Activated naive CD4-positive, alpha-beta T cell treated with anti-CD3 and anti-CD28 coated beads, Interleukin-2, amount 50 U/mL, for 24 hours (primary cell): ENCODE measurements around the gene AQP1.

ENCODE experiments used
- H3K27ac Mint-ChIP-seq: one replicate; pipeline ENCODE4 v1.8.0; 2021; ENCODE audit warnings: mild to moderate bottlenecking, mixed read lengths
- H3K27me3 Mint-ChIP-seq: one replicate; pipeline ENCODE4 v1.8.0; 2021; ENCODE audit warnings: mixed read lengths
- H3K36me3 Mint-ChIP-seq: one replicate; pipeline ENCODE4 v1.8.0; 2021; ENCODE audit warnings: mixed read lengths
- H3K4me1 Mint-ChIP-seq: one replicate; pipeline ENCODE4 v1.8.0; 2021; ENCODE audit warnings: mixed read lengths
- H3K4me3 Mint-ChIP-seq: one replicate; pipeline ENCODE4 v1.8.0; 2021; ENCODE audit warnings: mild to moderate bottlenecking, mixed read lengths
- H3K9me3 Mint-ChIP-seq: one replicate; pipeline ENCODE4 v1.8.0; 2021; ENCODE audit warnings: mixed read lengths

AQP1 gene

GRCh38 chr7:30963842-30964241, 52.2 kb downstream of the AQP1 start, which contains the start of gene GHRHR:
Gene GHRHR (plus strand): TSS chr7:30963953. CDS start chr7:30964069, 116 bp downstream.
- H3K9me3 Mint-ChIP-seq: no peaks in the 10 kb centered on the region
- H3K4me3 Mint-ChIP-seq: no peak within 1 kb of the TSS
- H3K27ac Mint-ChIP-seq: no peak within 1 kb of the TSS
- no peaks in the 10 kb centered on the region for H3K36me3 Mint-ChIP-seq
- H3K4me1 Mint-ChIP-seq: no peaks in the 10 kb centered on the region
- H3K27me3 Mint-ChIP-seq: peaks cover 3% of the 10 kb centered on the region

- no peaks in the 10 kb centered on the region for H3K36me3 Mint-ChIP-seq
- H3K4me1 Mint-ChIP-seq: no peaks in the 10 kb centered on the region
- H3K27me3 Mint-ChIP-seq: peaks cover 3% of the 10 kb centered on the region
- no peaks in the 10 kb centered on the region for H3K9me3 Mint-ChIP-seq
- no peak overlapping the region for H3K27ac Mint-ChIP-seq
- H3K4me3 Mint-ChIP-seq: no peak overlapping the region
These were observed 53.7 kb downstream of the AQP1 start for GRCh38 chr7:30965372-30965771.

GRCh38 chr7:30965883-30966282, 54.2 kb downstream of the AQP1 start:
- no peaks in the 10 kb centered on the region for H3K36me3 Mint-ChIP-seq
- H3K4me1 Mint-ChIP-seq: no peaks in the 10 kb centered on the region
- no peaks in the 10 kb centered on the region for H3K9me3 Mint-ChIP-seq
- H3K27ac Mint-ChIP-seq: no peak overlapping the region
- peaks cover 3% of the 10 kb centered on the region for H3K27me3 Mint-ChIP-seq
- no peak overlapping the region for H3K4me3 Mint-ChIP-seq

- Mint-ChIP-seq H3K4me3 (no peak overlapping the region), H3K27me3 (peaks cover 7% of the 10 kb centered on the region), H3K36me3 (no peaks in the 10 kb centered on the region), H3K27ac (no peak overlapping the region), H3K4me1 (no peaks in the 10 kb centered on the region), H3K9me3 (no peaks in the 10 kb centered on the region)
These were observed 56.6 kb downstream of the AQP1 start for GRCh38 chr7:30968294-30968693.

GRCh38 chr7:30968747-30969603, 57.3 kb downstream of the AQP1 start:
- Mint-ChIP-seq H3K9me3 (no peaks in the 10 kb centered on the region), H3K27me3 (peaks cover 10% of the 10 kb centered on the region), H3K36me3 (no peaks in the 10 kb centered on the region), H3K4me1 (no peaks in the 10 kb centered on the region), H3K4me3 (no peak overlapping the region), H3K27ac (no peak overlapping the region)

GRCh38 chr7:30969604-30969970, 57.9 kb downstream of the AQP1 start:
- H3K4me1 Mint-ChIP-seq: no peaks in the 10 kb centered on the region
- H3K9me3 Mint-ChIP-seq: no peaks in the 10 kb centered on the region
- H3K27ac Mint-ChIP-seq: no peak overlapping the region
- no peak overlapping the region for H3K4me3 Mint-ChIP-seq
- peaks cover 10% of the 10 kb centered on the region for H3K27me3 Mint-ChIP-seq
- H3K36me3 Mint-ChIP-seq: no peaks in the 10 kb centered on the region

- Mint-ChIP-seq H3K4me1 (no peaks in the 10 kb centered on the region), H3K36me3 (no peaks in the 10 kb centered on the region), H3K27ac (no peak overlapping the region), H3K9me3 (no peaks in the 10 kb centered on the region), H3K4me3 (no peak overlapping the region), H3K27me3 (peaks cover 10% of the 10 kb centered on the region)
These were observed 58.4 kb downstream of the AQP1 start for GRCh38 chr7:30970074-30970473.

GRCh38 chr7:30970594-30971094, 59.0 kb downstream of the AQP1 start:
- Mint-ChIP-seq H3K4me3 (no peak overlapping the region), H3K9me3 (no peaks in the 10 kb centered on the region), H3K4me1 (no peaks in the 10 kb centered on the region), H3K27ac (no peak overlapping the region), H3K27me3 (peaks cover 10% of the 10 kb centered on the region), H3K36me3 (no peaks in the 10 kb centered on the region)

GRCh38 chr7:30971440-30971839, 59.8 kb downstream of the AQP1 start:
- peaks cover 8% of the 10 kb centered on the region for H3K27me3 Mint-ChIP-seq
- no peak overlapping the region for H3K27ac Mint-ChIP-seq
- no peaks in the 10 kb centered on the region for H3K36me3 Mint-ChIP-seq
- H3K4me3 Mint-ChIP-seq: no peak overlapping the region
- H3K4me1 Mint-ChIP-seq: no peaks in the 10 kb centered on the region
- H3K9me3 Mint-ChIP-seq: no peaks in the 10 kb centered on the region

- Mint-ChIP-seq H3K36me3 (no peaks in the 10 kb centered on the region), H3K27me3 (peaks cover 8% of the 10 kb centered on the region), H3K27ac (no peak overlapping the region), H3K9me3 (no peaks in the 10 kb centered on the region), H3K4me3 (no peak overlapping the region), H3K4me1 (no peaks in the 10 kb centered on the region)
These were observed 60.3 kb downstream of the AQP1 start for GRCh38 chr7:30971840-30972563.

GRCh38 chr7:30973292-30973691, 61.6 kb downstream of the AQP1 start:
- Mint-ChIP-seq H3K4me3 (no peak overlapping the region), H3K4me1 (no peaks in the 10 kb centered on the region), H3K27me3 (peaks cover 6% of the 10 kb centered on the region), H3K36me3 (no peaks in the 10 kb centered on the region), H3K27ac (no peak overlapping the region), H3K9me3 (no peaks in the 10 kb centered on the region)

GRCh38 chr7:30973791-30974604, 62.3 kb downstream of the AQP1 start:
- Mint-ChIP-seq H3K27ac (no peak overlapping the region), H3K4me3 (no peak overlapping the region), H3K36me3 (no peaks in the 10 kb centered on the region), H3K4me1 (no peaks in the 10 kb centered on the region), H3K27me3 (peaks cover 6% of the 10 kb centered on the region), H3K9me3 (no peaks in the 10 kb centered on the region)

- H3K36me3 Mint-ChIP-seq: no peaks in the 10 kb centered on the region
- H3K4me3 Mint-ChIP-seq: no peak overlapping the region
- H3K9me3 Mint-ChIP-seq: no peaks in the 10 kb centered on the region
- H3K27me3 Mint-ChIP-seq: peaks cover 8% of the 10 kb centered on the region
- no peaks in the 10 kb centered on the region for H3K4me1 Mint-ChIP-seq
- H3K27ac Mint-ChIP-seq: no peak overlapping the region
These were observed 63.1 kb downstream of the AQP1 start for GRCh38 chr7:30974605-30975255.
